ENCODE results near the gene SORD. TPM values are rescaled to one million over a fixed set of nuclear protein-coding genes. Genes with fewer than 3 reads are reported as not detected.
"Not testable (repeated sequence)": the region's sequence is repeated elsewhere in the genome, so short reads cannot be mapped to it uniquely, and the experiment has no call there.

Gene SORD
- total RNA-seq, 1 donor from 2014 or later: 23.2 TPM

GRCh38 chr15:45097466-45097865, 74.5 kb downstream of the SORD start:
- TF ChIP-seq CTCF (IDR thresholded peaks at IDR 0.05; ENCODE audit: insufficient read depth, low read length, severe bottlenecking): no peak
- no peak for FAIRE-seq
- H3K27me3 ChIP-seq (ENCODE audit: control insufficient read depth, insufficient read depth, low read length): no peaks in the 10 kb centered on the region
- no peaks in the 10 kb centered on the region for H3K36me3 ChIP-seq (ENCODE audit: control insufficient read depth, insufficient read depth, low read length)
- no peak overlapping the region for H3K4me3 ChIP-seq (ENCODE audit: low read depth, low read length)
- no peak for DNase-seq (ENCODE audit: low read depth)

GRCh38 chr15:45099549-45100165, 76.7 kb downstream of the SORD start:
- Histone ChIP-seq H3K36me3 (ENCODE audit: control insufficient read depth, insufficient read depth, low read length) (no peaks in the 10 kb centered on the region), H3K27me3 (ENCODE audit: control insufficient read depth, insufficient read depth, low read length) (no peaks in the 10 kb centered on the region), H3K4me3 (ENCODE audit: low read depth, low read length) (no peak overlapping the region)
- FAIRE-seq (no peak), DNase-seq (ENCODE audit: low read depth) (no peak)
- TF ChIP-seq CTCF (IDR thresholded peaks at IDR 0.05; ENCODE audit: insufficient read depth, low read length, severe bottlenecking): no peak

DNA sequence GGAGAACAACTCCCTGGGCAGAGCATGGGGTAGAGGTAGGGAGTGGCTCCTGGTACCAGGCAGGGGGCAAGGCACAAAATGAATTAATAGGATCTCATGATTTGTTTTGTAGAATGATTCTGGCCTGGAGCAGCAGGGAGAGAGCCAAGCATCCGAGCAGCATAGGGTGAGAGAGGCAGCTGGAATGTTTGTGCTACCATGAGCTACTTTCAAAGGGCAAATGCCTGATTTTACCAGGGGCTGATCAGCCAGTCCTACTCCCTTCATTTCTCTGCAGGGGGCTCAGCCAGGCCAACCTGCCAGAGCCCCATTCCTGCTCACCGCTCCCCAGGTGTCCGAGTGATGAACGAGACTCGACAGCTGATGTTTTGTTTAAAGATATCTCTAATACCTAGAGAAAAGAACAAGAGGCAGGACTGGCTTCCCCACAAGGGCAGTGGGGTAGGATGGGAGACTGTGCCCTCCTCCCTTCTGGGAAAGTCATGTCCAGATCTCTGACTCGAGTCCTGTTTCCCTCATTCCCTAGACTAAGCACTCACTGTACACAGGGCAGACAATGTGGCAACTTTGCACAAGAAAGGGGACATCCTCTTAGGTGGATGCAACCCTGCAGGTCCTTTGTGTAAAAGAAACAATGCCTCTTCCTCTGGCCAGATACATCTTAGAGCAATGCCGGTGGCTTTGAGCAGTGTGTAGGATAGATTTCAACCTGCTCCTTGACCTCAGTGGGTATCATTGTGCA, 78.1 kb downstream of the SORD start:
- H3K27me3 ChIP-seq (ENCODE audit: control insufficient read depth, insufficient read depth, low read length): no peaks in the 10 kb centered on the region
- FAIRE-seq: no peak
- no peak for TF ChIP-seq CTCF (IDR thresholded peaks at IDR 0.05; ENCODE audit: insufficient read depth, low read length, severe bottlenecking)
- no peak overlapping the region for H3K4me3 ChIP-seq (ENCODE audit: low read depth, low read length)
- no peaks in the 10 kb centered on the region for H3K36me3 ChIP-seq (ENCODE audit: control insufficient read depth, insufficient read depth, low read length)
- no peak for DNase-seq (ENCODE audit: low read depth)

GRCh38 chr15:45101749-45102148, 78.8 kb downstream of the SORD start:
- TF ChIP-seq CTCF (IDR thresholded peaks at IDR 0.05; ENCODE audit: insufficient read depth, low read length, severe bottlenecking): no peak
- Histone ChIP-seq H3K36me3 (ENCODE audit: control insufficient read depth, insufficient read depth, low read length) (no peaks in the 10 kb centered on the region), H3K4me3 (ENCODE audit: low read depth, low read length) (no peak overlapping the region), H3K27me3 (ENCODE audit: control insufficient read depth, insufficient read depth, low read length) (no peaks in the 10 kb centered on the region)
- FAIRE-seq (no peak), DNase-seq (ENCODE audit: low read depth) (no peak)

DNA sequence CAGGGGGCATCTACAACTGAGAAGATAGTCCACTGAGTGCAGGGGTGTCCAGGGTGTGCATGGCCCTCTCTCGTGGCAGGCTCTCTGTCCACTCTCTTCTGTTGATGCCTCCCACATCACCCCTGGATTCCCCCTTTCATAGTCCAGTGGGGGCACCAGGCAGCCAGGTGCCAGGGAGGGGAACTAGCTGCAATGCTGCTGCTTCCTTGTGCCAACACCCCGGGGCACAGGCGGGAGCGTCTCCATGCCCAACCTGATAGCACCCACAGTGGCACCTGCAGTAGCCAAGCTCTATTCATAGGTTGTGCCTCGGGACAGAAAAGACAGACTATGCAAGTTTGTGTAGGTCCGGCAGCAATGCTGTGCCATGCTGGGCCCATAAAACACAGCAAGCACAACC, 79.2 kb downstream of the SORD start:
- Histone ChIP-seq H3K4me3 (ENCODE audit: low read depth, low read length) (no peak overlapping the region), H3K27me3 (ENCODE audit: control insufficient read depth, insufficient read depth, low read length) (no peaks in the 10 kb centered on the region), H3K36me3 (ENCODE audit: control insufficient read depth, insufficient read depth, low read length) (no peaks in the 10 kb centered on the region)
- no peak for TF ChIP-seq CTCF (IDR thresholded peaks at IDR 0.05; ENCODE audit: insufficient read depth, low read length, severe bottlenecking)
- FAIRE-seq: no peak
- no peak for DNase-seq (ENCODE audit: low read depth)

DNA sequence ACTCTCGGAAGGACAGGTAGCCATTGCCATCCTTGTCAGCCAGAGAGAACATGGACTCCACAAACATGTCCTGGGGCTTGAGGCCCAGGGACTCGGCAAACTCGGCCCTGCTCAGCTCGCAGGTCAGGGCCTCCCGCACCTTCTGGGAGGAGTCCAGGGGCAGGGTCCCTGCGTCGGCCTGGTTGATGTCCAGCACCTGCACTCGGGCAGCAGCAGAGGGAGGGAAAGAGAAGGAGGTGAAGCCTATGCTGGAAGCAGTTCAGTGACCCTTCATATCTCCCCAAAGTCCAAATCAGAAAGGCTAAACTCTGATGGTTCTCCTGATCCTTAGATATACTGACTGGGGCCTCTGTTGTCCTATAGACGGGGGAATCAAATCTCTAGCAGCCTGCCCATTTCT, 81.2 kb downstream of the SORD start:
- not testable (repeated sequence) for FAIRE-seq; H3K27me3 ChIP-seq (ENCODE audit: control insufficient read depth, insufficient read depth, low read length); H3K4me3 ChIP-seq (ENCODE audit: low read depth, low read length); DNase-seq (ENCODE audit: low read depth); H3K36me3 ChIP-seq (ENCODE audit: control insufficient read depth, insufficient read depth, low read length)

All from bronchial epithelial cell (primary cell).